ENCODE results near the gene CRTAC1. TPM values are rescaled to one million over a fixed set of nuclear protein-coding genes. Genes with fewer than 3 reads are reported as not detected.

The CRTAC1 gene
- total RNA-seq, 1 experiment from 2014 or later = not detected

DNA sequence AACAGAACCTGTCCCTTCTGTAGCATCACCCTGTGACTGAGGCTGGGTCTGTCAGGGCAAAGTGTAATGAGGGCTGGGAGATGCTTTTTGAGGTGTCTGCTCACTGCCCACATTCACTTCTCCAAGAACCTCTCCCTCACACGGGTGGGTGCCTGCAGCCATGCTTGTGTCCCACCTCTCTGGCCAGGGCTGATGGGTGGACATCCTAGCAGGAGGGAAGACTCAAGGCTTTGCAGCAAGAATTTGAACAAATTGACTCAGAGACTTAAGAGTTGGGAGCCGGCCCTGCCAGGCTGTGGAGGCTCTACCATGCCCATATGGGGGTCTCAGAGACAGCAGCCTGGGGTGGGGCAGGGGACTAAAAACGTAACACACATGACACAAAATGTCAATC lies 147.3 kb downstream of the CRTAC1 start:
- Histone ChIP-seq H3K27me3 (replicated peaks; ENCODE audit: insufficient read depth, low read depth, low read length, poor library complexity) (no peaks in the 10 kb centered on the region), H3K4me1 (ENCODE audit: insufficient read depth, low read length, poor library complexity, severe bottlenecking) (no peaks in the 10 kb centered on the region), H3K36me3 (ENCODE audit: insufficient read depth, low read length, poor library complexity, severe bottlenecking) (no peaks in the 10 kb centered on the region), H3K4me3 (ENCODE audit: low read depth, low read length, poor library complexity, severe bottlenecking) (no peak overlapping the region), H3K9me3 (ENCODE audit: low read depth, low read length, poor library complexity, severe bottlenecking) (no peaks in the 10 kb centered on the region), H3K27ac (ENCODE audit: low read depth, low read length, poor library complexity, severe bottlenecking) (no peak overlapping the region)
- DNase-seq (ENCODE audit: low spot score) = no peak
- no TSS peak for BruUV-seq (replicated peaks)
- ChIA-PET POLR2A (ENCODE audit: low non-redundant PET) (no interaction called here), CTCF (no interaction called here)
- TF ChIP-seq, protein P1, sequence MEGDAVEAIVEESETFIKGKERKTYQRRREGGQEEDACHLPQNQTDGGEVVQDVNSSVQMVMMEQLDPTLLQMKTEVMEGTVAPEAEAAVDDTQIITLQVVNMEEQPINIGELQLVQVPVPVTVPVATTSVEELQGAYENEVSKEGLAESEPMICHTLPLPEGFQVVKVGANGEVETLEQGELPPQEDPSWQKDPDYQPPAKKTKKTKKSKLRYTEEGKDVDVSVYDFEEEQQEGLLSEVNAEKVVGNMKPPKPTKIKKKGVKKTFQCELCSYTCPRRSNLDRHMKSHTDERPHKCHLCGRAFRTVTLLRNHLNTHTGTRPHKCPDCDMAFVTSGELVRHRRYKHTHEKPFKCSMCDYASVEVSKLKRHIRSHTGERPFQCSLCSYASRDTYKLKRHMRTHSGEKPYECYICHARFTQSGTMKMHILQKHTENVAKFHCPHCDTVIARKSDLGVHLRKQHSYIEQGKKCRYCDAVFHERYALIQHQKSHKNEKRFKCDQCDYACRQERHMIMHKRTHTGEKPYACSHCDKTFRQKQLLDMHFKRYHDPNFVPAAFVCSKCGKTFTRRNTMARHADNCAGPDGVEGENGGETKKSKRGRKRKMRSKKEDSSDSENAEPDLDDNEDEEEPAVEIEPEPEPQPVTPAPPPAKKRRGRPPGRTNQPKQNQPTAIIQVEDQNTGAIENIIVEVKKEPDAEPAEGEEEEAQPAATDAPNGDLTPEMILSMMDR (conservative IDR thresholded peaks at IDR 0.05; ENCODE audit: low read depth, low read length) = no peak
- no peak for TF ChIP-seq EZH2 (IDR thresholded peaks at IDR 0.05; ENCODE audit: borderline replicate concordance, low read depth, low read length, poor library complexity, severe bottlenecking)
- intact Hi-C loops (cut with micrococcal nuclease; ENCODE audit: unreplicated experiment) = no loop called here

- no peak for TF ChIP-seq EZH2 (IDR thresholded peaks at IDR 0.05; ENCODE audit: borderline replicate concordance, low read depth, low read length, poor library complexity, severe bottlenecking)
- TF ChIP-seq, protein P1 (conservative IDR thresholded peaks at IDR 0.05; ENCODE audit: low read depth, low read length) = no peak
- Histone ChIP-seq H3K4me3 (ENCODE audit: low read depth, low read length, poor library complexity, severe bottlenecking) (no peak overlapping the region), H3K36me3 (ENCODE audit: insufficient read depth, low read length, poor library complexity, severe bottlenecking) (no peaks in the 10 kb centered on the region), H3K27me3 (replicated peaks; ENCODE audit: insufficient read depth, low read depth, low read length, poor library complexity) (no peaks in the 10 kb centered on the region), H3K9me3 (ENCODE audit: low read depth, low read length, poor library complexity, severe bottlenecking) (no peaks in the 10 kb centered on the region), H3K27ac (ENCODE audit: low read depth, low read length, poor library complexity, severe bottlenecking) (no peak overlapping the region), H3K4me1 (ENCODE audit: insufficient read depth, low read length, poor library complexity, severe bottlenecking) (no peaks in the 10 kb centered on the region)
- BruUV-seq (replicated peaks) = no TSS peak
- intact Hi-C loops (cut with micrococcal nuclease; ENCODE audit: unreplicated experiment) = no loop called here
- ChIA-PET POLR2A (ENCODE audit: low non-redundant PET) (no interaction called here), CTCF (no interaction called here)
- no peak for DNase-seq (ENCODE audit: low spot score)
Measured at GRCh38 chr10:97882142-97883091, 148.0 kb downstream of the CRTAC1 start.

GRCh38 chr10:97880109-97880508 lies 150.3 kb downstream of the CRTAC1 start:
- H3K27me3 ChIP-seq (replicated peaks; ENCODE audit: insufficient read depth, low read depth, low read length, poor library complexity) = no peaks in the 10 kb centered on the region
- no peak overlapping the region for H3K27ac ChIP-seq (ENCODE audit: low read depth, low read length, poor library complexity, severe bottlenecking)
- no peak for TF ChIP-seq EZH2 (IDR thresholded peaks at IDR 0.05; ENCODE audit: borderline replicate concordance, low read depth, low read length, poor library complexity, severe bottlenecking)
- TF ChIP-seq, protein P1 (conservative IDR thresholded peaks at IDR 0.05; ENCODE audit: low read depth, low read length) = no peak
- intact Hi-C loops (cut with micrococcal nuclease; ENCODE audit: unreplicated experiment) = no loop called here
- CTCF ChIA-PET = no interaction called here
- no peaks in the 10 kb centered on the region for H3K36me3 ChIP-seq (ENCODE audit: insufficient read depth, low read length, poor library complexity, severe bottlenecking)
- DNase-seq (ENCODE audit: low spot score) = no peak
- no peak overlapping the region for H3K4me3 ChIP-seq (ENCODE audit: low read depth, low read length, poor library complexity, severe bottlenecking)
- H3K4me1 ChIP-seq (ENCODE audit: insufficient read depth, low read length, poor library complexity, severe bottlenecking) = no peaks in the 10 kb centered on the region
- POLR2A ChIA-PET (ENCODE audit: low non-redundant PET) = no interaction called here
- no TSS peak for BruUV-seq (replicated peaks)
- H3K9me3 ChIP-seq (ENCODE audit: low read depth, low read length, poor library complexity, severe bottlenecking) = no peaks in the 10 kb centered on the region
